ENCODE data around the gene FYB2. TPM values are rescaled to one million over a fixed set of nuclear protein-coding genes. Genes with fewer than 3 reads are reported as not detected.

Gene FYB2
- total and polyA plus RNA-seq, 7 donors = 1.4 to 2.3 (median 1.8) TPM; not detected in 4

- TF ChIP-seq POLR2AphosphoS5 (IDR thresholded peaks at IDR 0.05) (no peak), POLR2A (IDR thresholded peaks at IDR 0.05) (no peak), EP300 (IDR thresholded peaks at IDR 0.05) (no peak)
- TF ChIP-seq, protein P1, sequence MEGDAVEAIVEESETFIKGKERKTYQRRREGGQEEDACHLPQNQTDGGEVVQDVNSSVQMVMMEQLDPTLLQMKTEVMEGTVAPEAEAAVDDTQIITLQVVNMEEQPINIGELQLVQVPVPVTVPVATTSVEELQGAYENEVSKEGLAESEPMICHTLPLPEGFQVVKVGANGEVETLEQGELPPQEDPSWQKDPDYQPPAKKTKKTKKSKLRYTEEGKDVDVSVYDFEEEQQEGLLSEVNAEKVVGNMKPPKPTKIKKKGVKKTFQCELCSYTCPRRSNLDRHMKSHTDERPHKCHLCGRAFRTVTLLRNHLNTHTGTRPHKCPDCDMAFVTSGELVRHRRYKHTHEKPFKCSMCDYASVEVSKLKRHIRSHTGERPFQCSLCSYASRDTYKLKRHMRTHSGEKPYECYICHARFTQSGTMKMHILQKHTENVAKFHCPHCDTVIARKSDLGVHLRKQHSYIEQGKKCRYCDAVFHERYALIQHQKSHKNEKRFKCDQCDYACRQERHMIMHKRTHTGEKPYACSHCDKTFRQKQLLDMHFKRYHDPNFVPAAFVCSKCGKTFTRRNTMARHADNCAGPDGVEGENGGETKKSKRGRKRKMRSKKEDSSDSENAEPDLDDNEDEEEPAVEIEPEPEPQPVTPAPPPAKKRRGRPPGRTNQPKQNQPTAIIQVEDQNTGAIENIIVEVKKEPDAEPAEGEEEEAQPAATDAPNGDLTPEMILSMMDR (IDR thresholded peaks at IDR 0.05) = no peak
- intact Hi-C loops (cut with DNase I) = no loop called here
- H3K4me1 ChIP-seq = peaks cover 0 to 8% (median 0%) of the 10 kb centered on the region in 4 donors
- no peaks in the 10 kb centered on the region for H3K9me3 ChIP-seq
- 19 to 72% methylated on average over 1 of the region's 1 CpG for WGBS, 2 donors
- no peak overlapping the region for H3K27ac ChIP-seq
- H3K36me3 ChIP-seq = peaks cover 0 to 3% (median 0%) of the 10 kb centered on the region in 4 donors
- H3K4me3 ChIP-seq = no peak overlapping the region
- H3K27me3 ChIP-seq = no peaks in the 10 kb centered on the region
- no peak for DNase-seq
These were observed 106.1 kb downstream of the FYB2 start for GRCh38 chr1:56713112-56713511.

GRCh38 chr1:56712150-56712549 is 107.1 kb downstream of the FYB2 start:
- WGBS, 2 donors = 68 to 75% methylated on average over 1 of the region's 1 CpG
- Histone ChIP-seq H3K4me3 (no peak overlapping the region), H3K9me3 (no peaks in the 10 kb centered on the region), H3K36me3 (peaks cover 0 to 12% (median 0%) of the 10 kb centered on the region in 4 donors), H3K27me3 (no peaks in the 10 kb centered on the region), H3K4me1 (peaks cover 0 to 8% (median 0%) of the 10 kb centered on the region in 4 donors), H3K27ac (no peak overlapping the region)
- TF ChIP-seq, protein P1 (IDR thresholded peaks at IDR 0.05) = no peak
- TF ChIP-seq EP300 (IDR thresholded peaks at IDR 0.05) (no peak), POLR2AphosphoS5 (IDR thresholded peaks at IDR 0.05) (no peak)
- intact Hi-C loops (cut with DNase I) = no loop called here
- no peak for DNase-seq

DNA sequence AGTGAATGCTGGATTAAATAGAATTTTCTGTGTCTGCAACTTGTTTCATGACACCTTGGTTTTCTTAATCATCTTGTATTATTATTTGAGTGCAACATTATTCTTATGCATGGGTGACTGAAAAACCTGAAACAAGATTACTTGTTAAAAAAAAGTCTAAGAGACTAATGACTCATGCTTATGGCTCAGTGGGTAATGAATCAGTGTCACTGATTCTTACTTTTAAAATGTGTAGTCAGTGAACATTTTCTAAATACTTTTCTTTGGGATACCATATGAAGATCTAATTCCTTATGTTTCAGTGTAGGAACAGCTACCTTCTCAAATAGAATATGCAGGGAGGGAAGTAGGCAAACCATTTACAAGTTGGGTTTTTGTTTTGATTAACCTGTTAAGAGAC is 108.6 kb downstream of the FYB2 start:
- peaks cover 0 to 26% (median 0%) of the 10 kb centered on the region in 4 donors for H3K36me3 ChIP-seq
- intact Hi-C loops (cut with DNase I) = no loop called here

GRCh38 chr1:56709995-56710394 is 109.2 kb downstream of the FYB2 start:
- TF ChIP-seq POLR2AphosphoS5 (IDR thresholded peaks at IDR 0.05) (no peak), POLR2A (IDR thresholded peaks at IDR 0.05) (no peak), EP300 (IDR thresholded peaks at IDR 0.05) (no peak)
- TF ChIP-seq, protein P1 (IDR thresholded peaks at IDR 0.05) = no peak
- no peaks in the 10 kb centered on the region for H3K9me3 ChIP-seq
- H3K27ac ChIP-seq = no peak overlapping the region
- peaks cover 0 to 8% (median 0%) of the 10 kb centered on the region in 4 donors for H3K4me1 ChIP-seq
- H3K4me3 ChIP-seq = no peak overlapping the region
- intact Hi-C loops (cut with DNase I) = loop anchor here (2.0 to 5.0 kb wide), 2 partner anchors 1333 to 1425 kb away; no protein-coding TSS in a partner anchor
- DNase-seq = no peak
- peaks cover 0 to 32% (median 0%) of the 10 kb centered on the region in 4 donors for H3K36me3 ChIP-seq
- no peaks in the 10 kb centered on the region for H3K27me3 ChIP-seq
- 60 to 84% methylated on average over 2 of the region's 2 CpGs for WGBS, 2 donors

More for the DNA sequence above, 108.6 kb downstream of the FYB2 start:
- H3K27me3 ChIP-seq = no peaks in the 10 kb centered on the region
- TF ChIP-seq, protein P1 (IDR thresholded peaks at IDR 0.05) = no peak
- TF ChIP-seq POLR2AphosphoS5 (IDR thresholded peaks at IDR 0.05) = no peak
- no peak for TF ChIP-seq POLR2A (IDR thresholded peaks at IDR 0.05)
- TF ChIP-seq EP300 (IDR thresholded peaks at IDR 0.05) = no peak
- no peak overlapping the region for H3K4me3 ChIP-seq
- no peaks in the 10 kb centered on the region for H3K9me3 ChIP-seq
- DNase-seq = no peak
- no peak overlapping the region for H3K27ac ChIP-seq
- H3K4me1 ChIP-seq = peaks cover 0 to 8% (median 0%) of the 10 kb centered on the region in 4 donors

Measured in sigmoid colon (tissue), 7 donors.